ENCODE results near the gene USP40. TPM values are rescaled to one million over a fixed set of nuclear protein-coding genes. Genes with fewer than 3 reads are reported as not detected.

The USP40 gene
- total and polyA plus RNA-seq, 5 experiments from 2014 or later = 6.0 to 19.9 (median 9.4) TPM

DNA sequence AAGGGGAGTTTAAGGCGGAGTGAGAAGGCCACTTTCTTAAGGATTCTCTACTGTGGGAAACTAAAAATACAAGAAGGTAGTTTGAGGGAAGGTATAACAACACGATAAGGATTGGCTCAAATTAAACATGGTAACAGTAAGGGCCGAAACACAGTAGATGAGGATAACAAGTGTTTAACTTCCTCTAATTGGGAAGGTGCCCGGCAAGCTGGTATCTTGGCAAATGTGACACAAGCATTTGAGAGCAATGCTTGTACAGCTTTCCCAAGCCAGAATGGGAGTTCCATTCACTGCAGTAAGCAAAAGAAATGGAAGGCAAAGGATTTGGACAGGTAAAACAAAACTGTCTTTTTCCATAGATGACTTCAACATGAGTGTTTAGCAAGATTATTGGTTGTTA is 19.8 kb downstream of the USP40 start:
- Mint-ChIP-seq H3K4me3 (no peak overlapping the region), H3K27me3 (no peaks in the 10 kb centered on the region), H3K9me3 (no peaks in the 10 kb centered on the region), H3K4me1 (peaks cover 0 to 3% (median 0%) of the 10 kb centered on the region in 4 donors), H3K36me3 (peaks cover 5 to 68% (median 44%) of the 10 kb centered on the region in 3 donors), H3K27ac (peak overlapping the region in 1 of 10 donors; percentile 69)
- POLR2A ChIA-PET = interaction anchor here (0.9 kb wide), 1 partner anchor 19 kb away, joined by 3 read pairs; no protein-coding TSS in a partner anchor
- DNase-seq = no peak
- no peak for ATAC-seq

DNA sequence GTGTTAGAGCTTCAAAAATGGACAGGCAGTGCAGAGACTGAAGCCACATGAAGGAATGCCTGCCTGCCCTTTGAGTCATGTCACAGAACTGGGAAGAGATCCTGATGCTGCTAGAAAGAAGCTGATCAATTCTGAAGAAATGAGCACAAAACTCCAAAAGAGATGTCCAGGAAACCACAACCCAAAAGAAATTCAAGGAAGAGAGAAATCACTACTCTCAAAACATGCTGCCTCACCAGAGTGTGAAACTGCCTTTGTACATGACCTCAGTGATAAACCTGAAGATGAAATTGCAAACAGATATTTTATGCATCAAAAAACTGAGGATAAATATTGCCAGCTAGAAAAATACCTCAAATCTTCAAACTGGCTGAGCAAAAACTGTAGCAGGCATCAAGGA is 20.5 kb downstream of the USP40 start:
- peaks cover 0 to 3% (median 0%) of the 10 kb centered on the region in 4 donors for H3K4me1 Mint-ChIP-seq
- peaks cover 5 to 61% (median 47%) of the 10 kb centered on the region in 3 donors for H3K36me3 Mint-ChIP-seq
- peak overlapping the region in 4 of 10 donors; percentile 30 to 69 (median 38) for H3K27ac Mint-ChIP-seq
- H3K4me3 Mint-ChIP-seq = no peak overlapping the region
- no peak for ATAC-seq
- POLR2A ChIA-PET = interaction anchor here (0.9 kb wide), 1 partner anchor 20 kb away, joined by 3 read pairs; no protein-coding TSS in a partner anchor
- no peaks in the 10 kb centered on the region for H3K27me3 Mint-ChIP-seq
- no peak for DNase-seq
- no peaks in the 10 kb centered on the region for H3K9me3 Mint-ChIP-seq

DNA sequence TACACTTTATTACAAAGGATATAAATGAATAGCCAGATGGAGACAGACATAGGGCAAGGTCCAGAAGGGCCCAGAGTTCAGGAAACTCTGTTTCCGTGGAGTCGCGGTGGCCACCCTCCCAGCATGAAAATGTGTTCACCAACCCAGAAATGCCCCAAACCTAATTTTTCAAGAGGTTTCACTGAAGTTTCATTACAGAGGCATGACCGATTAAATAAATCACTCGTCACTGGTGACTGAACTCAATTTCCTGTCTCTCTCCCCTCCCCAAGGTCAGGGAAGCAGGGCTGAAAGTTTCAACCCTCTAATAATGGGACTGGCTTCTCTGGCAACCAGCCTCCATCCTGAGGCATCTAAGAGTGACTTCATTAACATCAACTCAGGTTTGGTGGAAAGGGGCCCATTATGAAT is 22.4 kb downstream of the USP40 start:
- POLR2A ChIA-PET = no interaction called here
- H3K27me3 Mint-ChIP-seq = no peaks in the 10 kb centered on the region
- DNase-seq = no peak
- peaks cover 5 to 68% (median 50%) of the 10 kb centered on the region in 3 donors for H3K36me3 Mint-ChIP-seq
- ATAC-seq = no peak
- H3K9me3 Mint-ChIP-seq = no peaks in the 10 kb centered on the region
- no peak overlapping the region for H3K4me3 Mint-ChIP-seq
- no peak overlapping the region for H3K27ac Mint-ChIP-seq
- H3K4me1 Mint-ChIP-seq = peaks cover 0 to 3% (median 0%) of the 10 kb centered on the region in 4 donors

DNA sequence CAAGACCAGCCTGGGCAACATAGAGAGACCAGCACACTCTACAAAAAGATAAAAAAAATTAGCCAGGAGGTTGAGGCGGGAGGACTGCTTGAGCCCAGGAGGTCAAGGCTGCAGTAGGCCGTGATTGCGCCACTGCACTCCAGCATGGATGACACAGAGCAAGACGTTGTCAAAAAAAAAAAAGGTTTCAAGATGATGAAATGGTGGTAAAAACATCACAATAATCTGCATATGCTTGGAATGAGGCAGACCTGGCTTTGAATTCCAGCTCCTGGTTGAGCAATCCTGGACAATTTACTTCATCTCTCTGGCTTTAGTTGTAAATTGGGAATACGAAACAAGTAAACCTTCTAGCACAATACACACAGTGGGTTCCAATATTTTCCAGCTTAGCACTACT is 24.1 kb downstream of the USP40 start:
- POLR2A ChIA-PET = interaction anchor here (0.7 kb wide), 1 partner anchor 39 kb away, joined by 3 read pairs; no protein-coding TSS in a partner anchor
- DNase-seq (no peak), ATAC-seq (no peak)
- H3K9me3 Mint-ChIP-seq = no peaks in the 10 kb centered on the region
- peak overlapping the region in 2 of 10 donors; percentile 7 to 24 for H3K27ac Mint-ChIP-seq
- no peak overlapping the region for H3K4me3 Mint-ChIP-seq
- peaks cover 0 to 3% (median 0%) of the 10 kb centered on the region in 4 donors for H3K4me1 Mint-ChIP-seq
- peaks cover 5 to 68% (median 47%) of the 10 kb centered on the region in 3 donors for H3K36me3 Mint-ChIP-seq
- no peaks in the 10 kb centered on the region for H3K27me3 Mint-ChIP-seq

DNA sequence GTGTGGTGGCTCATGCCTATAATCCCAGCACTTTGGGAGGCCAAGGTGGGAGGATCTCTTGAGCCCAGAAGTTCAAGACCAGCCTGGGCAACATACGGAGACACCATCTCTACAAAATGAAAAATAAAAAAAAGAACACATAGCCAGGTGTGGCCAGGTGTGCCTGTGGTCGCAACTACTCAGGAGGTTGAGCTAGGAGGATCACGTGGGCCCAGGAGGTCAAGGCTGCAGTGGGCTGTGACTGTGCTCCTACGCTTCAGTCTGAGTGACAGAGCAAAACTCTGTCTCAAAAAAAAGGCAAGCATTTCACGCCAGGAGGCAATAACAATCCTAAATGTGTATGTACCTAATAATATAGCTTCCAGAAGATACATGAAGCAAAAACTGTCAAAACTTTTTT is 27.8 kb downstream of the USP40 start:
- Mint-ChIP-seq H3K9me3 (no peaks in the 10 kb centered on the region), H3K36me3 (peaks cover 0 to 68% (median 35%) of the 10 kb centered on the region in 3 donors), H3K4me3 (no peak overlapping the region), H3K4me1 (no peaks in the 10 kb centered on the region), H3K27me3 (no peaks in the 10 kb centered on the region), H3K27ac (no peak overlapping the region)
- ATAC-seq (no peak), DNase-seq (no peak)
- POLR2A ChIA-PET = no interaction called here

DNA sequence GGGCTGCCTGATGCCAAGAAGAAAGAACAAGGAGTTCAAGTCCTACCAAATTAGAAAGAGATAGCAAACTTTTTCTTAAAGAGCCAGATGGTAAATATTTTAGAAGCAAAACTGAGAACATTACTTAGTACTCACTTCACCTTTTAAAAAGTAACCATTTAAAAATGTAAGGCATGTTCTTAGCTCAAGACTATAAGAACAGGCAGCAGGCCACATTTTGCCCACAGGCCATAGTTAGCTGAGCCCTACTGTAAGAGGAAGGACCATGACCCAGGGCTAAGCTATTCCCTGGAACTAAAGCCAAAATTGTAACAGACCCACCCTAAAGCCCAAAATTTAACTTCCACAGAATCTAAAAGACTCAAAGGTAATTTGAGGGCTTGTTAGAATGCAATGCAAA is 31.3 kb downstream of the USP40 start:
- Mint-ChIP-seq H3K4me3 (no peak overlapping the region), H3K27me3 (no peaks in the 10 kb centered on the region), H3K4me1 (no peaks in the 10 kb centered on the region), H3K36me3 (peaks cover 0 to 67% (median 38%) of the 10 kb centered on the region in 3 donors), H3K27ac (no peak overlapping the region), H3K9me3 (no peaks in the 10 kb centered on the region)
- no peak for ATAC-seq
- POLR2A ChIA-PET = no interaction called here
- DNase-seq = no peak

DNA sequence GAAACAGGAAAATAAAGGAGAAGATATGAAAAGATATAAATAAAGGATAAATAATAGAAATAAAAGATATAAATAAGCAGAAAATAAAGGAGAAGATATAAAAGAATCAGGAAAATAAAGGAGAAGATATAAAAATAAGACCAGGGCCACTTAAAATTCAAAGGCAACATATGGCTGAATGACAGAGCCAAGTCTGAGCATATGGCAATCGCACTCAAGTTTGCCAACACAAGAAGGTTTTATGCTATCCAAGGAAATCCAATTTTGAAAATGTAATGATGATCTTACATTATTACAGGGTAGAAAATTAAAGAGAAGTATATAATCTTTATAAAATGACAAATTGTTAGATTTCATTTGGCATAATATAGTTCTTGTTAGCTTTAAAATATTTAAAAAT is 33.6 kb downstream of the USP40 start:
- no peak overlapping the region for H3K4me3 Mint-ChIP-seq
- no peaks in the 10 kb centered on the region for H3K27me3 Mint-ChIP-seq
- peaks cover 0 to 2% (median 0%) of the 10 kb centered on the region in 4 donors for H3K4me1 Mint-ChIP-seq
- H3K9me3 Mint-ChIP-seq = no peaks in the 10 kb centered on the region
- ATAC-seq (no peak), DNase-seq (no peak)
- H3K27ac Mint-ChIP-seq = no peak overlapping the region
- POLR2A ChIA-PET = no interaction called here
- H3K36me3 Mint-ChIP-seq = peaks cover 0 to 65% (median 42%) of the 10 kb centered on the region in 3 donors

DNA sequence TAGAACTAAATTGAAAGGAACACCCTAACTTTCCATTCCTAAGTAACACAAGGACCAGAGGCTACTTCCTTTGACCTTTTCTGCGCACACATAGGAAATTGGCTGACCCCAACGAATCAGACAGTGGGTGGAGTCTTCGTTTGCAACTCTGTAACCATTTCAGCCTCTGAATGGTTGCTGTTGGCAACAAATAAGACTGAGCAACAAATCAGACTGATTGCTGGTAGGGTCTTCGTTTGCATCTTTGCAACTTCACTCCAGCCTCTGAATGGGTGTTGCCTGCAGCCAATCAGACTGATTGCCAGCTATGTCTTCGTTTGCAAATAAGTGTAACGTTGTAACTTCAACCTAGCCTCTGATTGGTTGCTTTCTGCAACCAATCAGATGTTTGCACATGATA is 34.6 kb downstream of the USP40 start:
- Mint-ChIP-seq H3K4me3 (no peak overlapping the region), H3K4me1 (peaks cover 0 to 2% (median 0%) of the 10 kb centered on the region in 4 donors), H3K36me3 (peaks cover 0 to 70% (median 51%) of the 10 kb centered on the region in 3 donors), H3K27me3 (no peaks in the 10 kb centered on the region), H3K27ac (no peak overlapping the region), H3K9me3 (no peaks in the 10 kb centered on the region)
- POLR2A ChIA-PET = no interaction called here
- ATAC-seq = no peak
- no peak for DNase-seq

DNA sequence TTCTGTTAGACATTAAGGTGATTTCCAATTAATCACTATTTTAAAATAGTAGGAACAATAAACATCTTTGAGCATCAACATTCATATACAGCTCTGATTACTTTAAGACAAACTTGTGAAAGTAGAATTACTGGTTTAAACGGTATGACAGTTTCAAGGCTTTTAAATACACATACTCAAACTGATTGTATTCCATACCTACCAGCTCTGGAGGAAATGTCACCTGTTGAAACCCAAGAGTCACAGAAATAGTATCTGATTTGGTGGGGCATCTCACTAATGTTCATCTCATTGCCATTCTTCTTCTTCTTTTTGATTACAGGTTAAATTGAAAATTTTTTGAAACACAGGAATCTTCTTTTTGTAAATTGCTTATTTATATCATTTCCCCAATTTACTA is 36.2 kb downstream of the USP40 start:
- no peak overlapping the region for H3K4me3 Mint-ChIP-seq
- POLR2A ChIA-PET = no interaction called here
- H3K27me3 Mint-ChIP-seq = no peaks in the 10 kb centered on the region
- DNase-seq = no peak
- H3K36me3 Mint-ChIP-seq = peaks cover 0 to 76% (median 54%) of the 10 kb centered on the region in 3 donors
- peaks cover 0 to 2% (median 0%) of the 10 kb centered on the region in 4 donors for H3K4me1 Mint-ChIP-seq
- H3K9me3 Mint-ChIP-seq = no peaks in the 10 kb centered on the region
- peak overlapping the region in 1 of 10 donors; percentile 26 for H3K27ac Mint-ChIP-seq
- ATAC-seq = no peak

DNA sequence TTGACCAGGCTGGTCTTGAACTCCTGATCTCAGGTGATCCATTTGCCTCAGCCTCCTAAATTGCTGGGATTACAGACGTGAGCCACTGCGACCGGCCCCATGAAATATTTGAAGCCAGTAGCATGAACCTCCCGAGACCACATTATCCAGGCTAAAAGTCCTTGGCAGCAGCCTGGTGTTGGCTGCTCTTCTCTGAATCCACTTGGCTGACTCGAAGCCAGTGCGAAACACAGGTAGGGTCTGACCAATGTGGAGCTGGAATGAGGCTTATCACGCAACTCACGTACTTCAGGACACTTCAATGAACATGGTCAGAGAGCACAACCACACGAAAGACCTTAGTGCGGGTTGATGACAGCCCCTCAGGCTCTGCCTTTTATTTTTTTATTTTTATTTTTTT is 38.4 kb downstream of the USP40 start:
- no peak for DNase-seq
- H3K4me1 Mint-ChIP-seq = peaks cover 0 to 2% (median 0%) of the 10 kb centered on the region in 4 donors
- POLR2A ChIA-PET = no interaction called here
- peaks cover 0 to 76% (median 46%) of the 10 kb centered on the region in 3 donors for H3K36me3 Mint-ChIP-seq
- H3K9me3 Mint-ChIP-seq = no peaks in the 10 kb centered on the region
- no peak overlapping the region for H3K4me3 Mint-ChIP-seq
- no peak for ATAC-seq
- no peaks in the 10 kb centered on the region for H3K27me3 Mint-ChIP-seq
- no peak overlapping the region for H3K27ac Mint-ChIP-seq

DNA sequence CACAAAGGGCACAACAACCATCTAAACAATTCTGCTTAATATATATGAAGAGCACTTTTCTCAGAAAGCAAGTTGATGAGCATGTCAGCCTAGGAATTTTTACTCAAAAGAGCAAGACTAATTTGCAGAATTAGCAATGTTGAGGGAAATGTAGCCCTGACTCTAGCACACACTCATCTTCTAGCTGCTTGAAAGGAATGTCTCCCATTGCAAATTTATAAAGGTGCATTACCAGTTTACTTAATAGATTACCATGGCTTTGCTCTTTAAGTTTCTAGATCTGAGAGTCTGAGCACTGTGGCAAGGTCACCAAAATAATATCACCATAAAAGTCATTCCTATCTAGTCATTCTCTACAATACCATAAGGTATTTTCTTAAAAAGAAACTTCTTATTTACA is 40.8 kb downstream of the USP40 start:
- no peaks in the 10 kb centered on the region for H3K27me3 Mint-ChIP-seq
- H3K27ac Mint-ChIP-seq = no peak overlapping the region
- H3K36me3 Mint-ChIP-seq = peaks cover 0 to 81% (median 41%) of the 10 kb centered on the region in 3 donors
- H3K4me1 Mint-ChIP-seq = peaks cover 0 to 6% (median 1%) of the 10 kb centered on the region in 4 donors
- no peak overlapping the region for H3K4me3 Mint-ChIP-seq
- POLR2A ChIA-PET = no interaction called here
- ATAC-seq (no peak), DNase-seq (no peak)
- no peaks in the 10 kb centered on the region for H3K9me3 Mint-ChIP-seq

DNA sequence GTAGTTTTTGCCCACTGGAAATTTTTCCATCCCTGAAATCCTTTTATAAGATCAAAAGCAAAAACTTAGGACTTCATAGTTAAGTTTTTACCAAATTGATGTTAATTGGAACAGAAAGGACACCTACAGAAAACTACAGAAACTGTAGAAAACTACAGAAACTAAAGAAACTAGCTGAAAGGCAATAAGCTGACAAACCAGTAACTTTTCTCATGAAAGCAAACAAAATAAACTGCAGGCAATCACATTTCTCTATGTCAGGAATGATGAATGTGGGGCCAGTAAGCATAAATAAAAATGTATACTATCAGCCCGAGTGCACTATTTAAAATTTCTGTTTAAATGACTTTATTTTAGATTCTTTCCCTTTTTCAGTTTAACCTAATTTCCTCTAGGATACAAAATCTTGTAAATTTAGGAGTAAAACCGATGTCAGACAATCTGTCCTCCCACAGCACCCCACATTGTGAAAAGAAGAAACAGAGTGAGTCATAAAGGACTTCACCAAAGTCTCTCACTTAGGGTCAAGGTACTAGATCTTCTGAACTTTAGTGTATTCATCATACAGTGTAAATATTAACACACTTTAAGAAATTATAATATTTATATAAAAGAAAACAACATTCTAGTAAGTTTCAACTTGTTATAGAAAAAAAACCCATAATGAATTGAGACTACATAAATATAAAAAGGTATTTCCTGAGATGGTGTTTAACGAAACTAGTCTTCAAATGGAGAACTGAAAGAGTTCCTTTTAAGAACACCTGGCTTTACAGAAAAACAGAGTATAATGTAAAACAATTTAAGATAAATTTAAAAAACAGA is 46.6 kb downstream of the USP40 start:
- H3K36me3 Mint-ChIP-seq = peaks cover 0 to 61% (median 33%) of the 10 kb centered on the region in 3 donors

DNA sequence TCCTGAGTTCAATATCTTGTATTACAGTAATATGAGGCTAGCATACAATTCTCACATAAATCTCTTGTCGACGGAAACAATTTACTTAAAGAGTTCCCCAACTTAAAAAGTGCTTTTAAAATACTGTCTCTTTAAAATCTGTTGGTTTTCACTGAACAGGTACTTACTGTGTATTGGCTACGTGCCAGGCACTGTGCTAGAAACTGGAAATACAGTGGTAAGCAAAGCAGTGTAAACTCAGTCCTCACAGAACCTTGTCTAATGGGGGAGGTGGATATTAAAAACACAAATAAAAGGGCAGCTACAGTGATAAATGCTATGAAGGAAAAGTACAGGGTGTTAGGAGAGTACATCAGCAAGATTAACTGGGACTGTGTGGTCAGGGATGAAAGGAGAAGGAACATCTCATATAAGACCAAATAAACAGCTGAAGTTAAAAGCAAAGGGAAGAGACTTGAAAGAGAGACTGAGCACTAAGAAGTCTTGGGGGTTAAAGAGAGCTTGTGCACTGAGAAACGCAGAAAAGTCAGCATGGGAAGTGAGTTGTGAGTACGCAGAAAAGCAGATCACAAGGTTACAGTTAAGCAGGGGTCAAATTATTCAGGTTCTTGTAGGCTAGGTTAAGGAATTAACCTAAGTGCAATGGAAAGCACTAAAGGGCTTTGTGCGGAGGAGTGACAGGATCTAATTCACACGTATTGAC is 52.5 kb downstream of the USP40 start:
- POLR2A ChIA-PET = no interaction called here
- DNase-seq (no peak), ATAC-seq (no peak)
- H3K9me3 Mint-ChIP-seq = no peaks in the 10 kb centered on the region
- peak overlapping the region in 3 of 10 donors; percentile 18 to 71 (median 52) for H3K27ac Mint-ChIP-seq
- peaks cover 0 to 34% (median 19%) of the 10 kb centered on the region in 3 donors for H3K36me3 Mint-ChIP-seq
- peaks cover 0 to 40% (median 4%) of the 10 kb centered on the region in 4 donors for H3K4me1 Mint-ChIP-seq
- no peaks in the 10 kb centered on the region for H3K27me3 Mint-ChIP-seq
- H3K4me3 Mint-ChIP-seq = peak overlapping the region in 1 of 10 donors; percentile 8

More for the DNA sequence above, 46.6 kb downstream of the USP40 start:
- POLR2A ChIA-PET = no interaction called here
- no peak overlapping the region for H3K4me3 Mint-ChIP-seq
- H3K27ac Mint-ChIP-seq = peak overlapping the region in 2 of 10 donors; percentile 34 to 42
- no peaks in the 10 kb centered on the region for H3K9me3 Mint-ChIP-seq
- ATAC-seq = no peak
- peaks cover 0 to 21% (median under 1%) of the 10 kb centered on the region in 4 donors for H3K4me1 Mint-ChIP-seq
- H3K27me3 Mint-ChIP-seq = no peaks in the 10 kb centered on the region
- DNase-seq = no peak

All from naive thymus-derived CD8-positive, alpha-beta T cell (primary cell).